ENCODE results near the gene KIAA1549.

The KIAA1549 gene

GRCh38 chr7:138981332-138982203, at the start of gene KIAA1549 (continued):
- TF ChIP-seq ZNF449 (tag by site-specific recombination; IDR thresholded peaks at IDR 0.05) (peak; percentile 34; the same call in 1 of the 2 replicates), ZNF530 (tag by site-specific recombination; IDR thresholded peaks at IDR 0.05; ENCODE audit: low read depth) (no peak), TRIM28 (IDR thresholded peaks at IDR 0.05; ENCODE audit: borderline replicate concordance, low read length) (peak; percentile 25; the same call in 1 of the 2 replicates), ZBTB49 (tag by site-specific recombination; IDR thresholded peaks at IDR 0.05; ENCODE audit: low read depth) (no peak), ZEB2 (tag by site-specific recombination; IDR thresholded peaks at IDR 0.05) (no peak), ZNF280C (tag by site-specific recombination; IDR thresholded peaks at IDR 0.05) (no peak), ZNF341 (tag by site-specific recombination; IDR thresholded peaks at IDR 0.05; ENCODE audit: low read depth) (peak; percentile 40; the same call in 1 of the 2 replicates), ZNF747 (tag by site-specific recombination; IDR thresholded peaks at IDR 0.05) (no peak), OSR2 (tag by site-specific recombination; IDR thresholded peaks at IDR 0.05) (no peak), ZNF221 (tag by site-specific recombination; IDR thresholded peaks at IDR 0.05; ENCODE audit: borderline replicate concordance) (no peak), ZBTB20 (tag by site-specific recombination; IDR thresholded peaks at IDR 0.05) (peak; percentile 83), ZBTB11 (tag by site-specific recombination; conservative IDR thresholded peaks at IDR 0.05; ENCODE audit: low read depth) (0 out of 2 replicates have a peak, but pooled peaks have one; percentile 5), KLF1 (tag by site-specific recombination; IDR thresholded peaks at IDR 0.05) (no peak; the same call in 1 of the 2 replicates), PATZ1 (tag by site-specific recombination; IDR thresholded peaks at IDR 0.05) (peak; percentile 48; the same call in 1 of the 2 replicates), MEIS1 (CRISPR knock-in tag; IDR thresholded peaks at IDR 0.05; ENCODE audit: borderline replicate concordance) (no peak), REST (tag by site-specific recombination; IDR thresholded peaks at IDR 0.05) (no peak), ZNF529 (tag by site-specific recombination; IDR thresholded peaks at IDR 0.05; ENCODE audit: insufficient replicate concordance) (no peak), ZNF785 (tag by site-specific recombination; IDR thresholded peaks at IDR 0.05) (no peak), MYNN (tag by site-specific recombination; IDR thresholded peaks at IDR 0.05; ENCODE audit: borderline replicate concordance) (no peak), WT1 (tag by site-specific recombination; IDR thresholded peaks at IDR 0.05) (no peak), ZFP41 (tag by site-specific recombination; IDR thresholded peaks at IDR 0.05; ENCODE audit: borderline replicate concordance) (no peak)
